Measurements from ENCODE around the gene CSNK2A1. TPM values are rescaled to one million over a fixed set of nuclear protein-coding genes. Genes with fewer than 3 reads are reported as not detected.
A peak's percentile ranks its signal among the peaks of the same experiment; 100 is the strongest.
"Not testable (repeated sequence)": the region's sequence is repeated elsewhere in the genome, so short reads cannot be mapped to it uniquely, and the experiment has no call there.

CSNK2A1 gene
- total RNA-seq, 1 donor from 2014 or later: 128 TPM

GRCh38 chr20:588476-588875 lies 44.9 kb upstream of the CSNK2A1 start:
- peaks cover 3% of the 10 kb centered on the region for H3K27me3 Mint-ChIP-seq (ENCODE audit: unreplicated experiment)
- no peak overlapping the region for H3K4me3 Mint-ChIP-seq (ENCODE audit: unreplicated experiment)

GRCh38 chr20:584971-585301 lies 41.3 kb upstream of the CSNK2A1 start:
- Mint-ChIP-seq H3K36me3 (ENCODE audit: low read depth, unreplicated experiment) (peaks cover 4% of the 10 kb centered on the region), H3K9me3 (ENCODE audit: unreplicated experiment) (no peaks in the 10 kb centered on the region), H3K4me1 (ENCODE audit: unreplicated experiment) (peaks cover 20% of the 10 kb centered on the region)

More at GRCh38 chr20:588476-588875, 44.9 kb upstream of the CSNK2A1 start:
- Mint-ChIP-seq H3K36me3 (ENCODE audit: low read depth, unreplicated experiment) (peaks cover 4% of the 10 kb centered on the region), H3K27ac (ENCODE audit: unreplicated experiment) (no peak overlapping the region), H3K9me3 (ENCODE audit: unreplicated experiment) (no peaks in the 10 kb centered on the region), H3K4me1 (ENCODE audit: unreplicated experiment) (peaks cover 18% of the 10 kb centered on the region)
- no peak for TF ChIP-seq CTCF (IDR thresholded peaks at IDR 0.05; ENCODE audit: unreplicated experiment)
- no peak for DNase-seq (ENCODE audit: low spot score)

GRCh38 chr20:584161-584970 lies 40.8 kb upstream of the CSNK2A1 start:
- no peak for DNase-seq (ENCODE audit: low spot score)
- Mint-ChIP-seq H3K27me3 (ENCODE audit: unreplicated experiment) (peaks cover 4% of the 10 kb centered on the region), H3K4me1 (ENCODE audit: unreplicated experiment) (peaks cover 20% of the 10 kb centered on the region), H3K9me3 (ENCODE audit: unreplicated experiment) (no peaks in the 10 kb centered on the region), H3K36me3 (ENCODE audit: low read depth, unreplicated experiment) (peaks cover 4% of the 10 kb centered on the region), H3K27ac (ENCODE audit: unreplicated experiment) (no peak overlapping the region), H3K4me3 (ENCODE audit: unreplicated experiment) (no peak overlapping the region)
- TF ChIP-seq CTCF (IDR thresholded peaks at IDR 0.05; ENCODE audit: unreplicated experiment): no peak

More at GRCh38 chr20:584971-585301, 41.3 kb upstream of the CSNK2A1 start:
- no peak overlapping the region for H3K27ac Mint-ChIP-seq (ENCODE audit: unreplicated experiment)
- no peak for DNase-seq (ENCODE audit: low spot score)
- peaks cover 5% of the 10 kb centered on the region for H3K27me3 Mint-ChIP-seq (ENCODE audit: unreplicated experiment)
- no peak for TF ChIP-seq CTCF (IDR thresholded peaks at IDR 0.05; ENCODE audit: unreplicated experiment)
- H3K4me3 Mint-ChIP-seq (ENCODE audit: unreplicated experiment): no peak overlapping the region

GRCh38 chr20:582204-582603 lies 38.6 kb upstream of the CSNK2A1 start:
- no peak for DNase-seq (ENCODE audit: low spot score)
- Mint-ChIP-seq H3K9me3 (ENCODE audit: unreplicated experiment) (no peaks in the 10 kb centered on the region), H3K4me3 (ENCODE audit: unreplicated experiment) (no peak overlapping the region), H3K36me3 (ENCODE audit: low read depth, unreplicated experiment) (peaks cover 4% of the 10 kb centered on the region), H3K4me1 (ENCODE audit: unreplicated experiment) (peaks cover 18% of the 10 kb centered on the region), H3K27ac (ENCODE audit: unreplicated experiment) (peak overlapping the region; percentile 6), H3K27me3 (ENCODE audit: unreplicated experiment) (peaks cover 2% of the 10 kb centered on the region)
- no peak for TF ChIP-seq CTCF (IDR thresholded peaks at IDR 0.05; ENCODE audit: unreplicated experiment)

GRCh38 chr20:578940-579690 lies 35.5 kb upstream of the CSNK2A1 start:
- not testable (repeated sequence) for H3K4me3 Mint-ChIP-seq (ENCODE audit: unreplicated experiment); H3K27ac Mint-ChIP-seq (ENCODE audit: unreplicated experiment); H3K27me3 Mint-ChIP-seq (ENCODE audit: unreplicated experiment); DNase-seq (ENCODE audit: low spot score); H3K9me3 Mint-ChIP-seq (ENCODE audit: unreplicated experiment); H3K36me3 Mint-ChIP-seq (ENCODE audit: low read depth, unreplicated experiment)
- peaks cover 30% of the 10 kb centered on the region for H3K4me1 Mint-ChIP-seq (ENCODE audit: unreplicated experiment)
